Osteoblast (primary cell): ENCODE measurements around the gene GSK3B. TPM values are rescaled to one million over a fixed set of nuclear protein-coding genes. Genes with fewer than 3 reads are reported as not detected.

Source experiments
- DNase-seq: peaks from one replicate; pipeline ENCODE4 v3.0.0; 2011; ENCODE audit warnings: low spot score, mixed read lengths; ENCODE audit not compliant: insufficient read length; ENCODE audit errors: missing footprints
- H2AFZ ChIP-seq: 2 replicates; pipeline ENCODE4 v1.6.0; 2011; ENCODE audit warnings: mild to moderate bottlenecking, low read length
- H3K27ac ChIP-seq: 2 replicates; pipeline ENCODE4 v1.5.1; 2011; ENCODE audit warnings: mild to moderate bottlenecking, low read depth, low read length, moderate library complexity
- H3K27me3 ChIP-seq: 2 replicates; pipeline ENCODE4 v1.6.0; 2012; ENCODE audit warnings: mild to moderate bottlenecking, control low read depth, inconsistent platforms, low read length, moderate library complexity; ENCODE audit not compliant: insufficient read depth
- H3K36me3 ChIP-seq: 2 replicates; pipeline ENCODE4 v1.5.1; 2011; ENCODE audit warnings: mild to moderate bottlenecking, low read length, control low read depth, moderate library complexity; ENCODE audit not compliant: insufficient read depth
- H3K4me1 ChIP-seq: 2 replicates; pipeline ENCODE4 v1.5.1; 2011; ENCODE audit warnings: mild to moderate bottlenecking, low read length, control low read depth, moderate library complexity; ENCODE audit not compliant: insufficient read depth
- H3K4me2 ChIP-seq: 2 replicates; pipeline ENCODE4 v1.6.0; 2011; ENCODE audit warnings: mild to moderate bottlenecking, low read length; ENCODE audit not compliant: insufficient read depth
- H3K4me3 ChIP-seq: fragments of 200-600 bp; sonication (generic); 3 replicates; pipeline ENCODE4 v1.5.1; 2012; ENCODE audit warnings: mild to moderate bottlenecking, low read length, inconsistent platforms; ENCODE audit not compliant: insufficient read depth
- H3K79me2 ChIP-seq: 2 replicates; pipeline ENCODE4 v1.6.0; 2012; ENCODE audit warnings: mild to moderate bottlenecking, low read length, control low read depth, inconsistent platforms; ENCODE audit not compliant: insufficient read depth
- H3K9me3 ChIP-seq: 2 replicates; pipeline ENCODE4 v1.5.1; 2011; ENCODE audit warnings: low read depth, low read length, control low read depth
- H4K20me1 ChIP-seq: 2 replicates; pipeline ENCODE4 v1.6.0; 2012; ENCODE audit warnings: mild to moderate bottlenecking, low read length, control low read depth; ENCODE audit not compliant: insufficient read depth
- total RNA-seq: library from RNA; depleted of rRNA; stranded (reverse); fragments of >200 nt; gene quantifications from 2 replicates; pipeline ENCODE4 v1.2.3, GENCODE V29; 2012
- TF ChIP-seq, protein P1 (sequence below): IDR thresholded peaks from 2 replicates; pipeline ENCODE4 v1.5.1; 2011; ENCODE audit warnings: mild to moderate bottlenecking, low read depth, low read length, moderate library complexity; ENCODE audit errors: extremely low read depth

The GSK3B gene
- total RNA-seq, 1 donor = 87.9 TPM

DNA sequence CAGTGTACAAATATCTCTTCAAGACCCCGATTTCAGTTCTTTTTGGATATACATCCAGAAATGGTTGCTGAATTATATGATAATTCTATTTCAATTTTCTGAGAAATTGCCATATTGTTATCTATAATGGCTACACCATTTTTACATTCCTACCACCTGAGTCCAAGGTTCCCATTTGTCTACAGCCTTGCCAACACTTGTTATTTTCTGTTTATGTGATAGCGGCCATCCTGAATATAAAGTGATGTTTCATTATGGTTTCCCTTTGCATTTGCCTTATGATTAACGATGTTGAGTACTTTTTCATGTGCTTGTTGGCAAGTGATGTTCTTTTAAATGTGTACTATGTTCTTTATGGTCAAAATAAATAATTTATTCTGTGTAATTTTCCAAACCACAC, 303.9 kb downstream of the GSK3B start:
- no peaks in the 10 kb centered on the region for H3K9me3 ChIP-seq
- DNase-seq = no peak
- H3K36me3 ChIP-seq = no peaks in the 10 kb centered on the region
- H3K4me2 ChIP-seq = no peak overlapping the region
- no peaks in the 10 kb centered on the region for H4K20me1 ChIP-seq
- TF ChIP-seq, protein P1, sequence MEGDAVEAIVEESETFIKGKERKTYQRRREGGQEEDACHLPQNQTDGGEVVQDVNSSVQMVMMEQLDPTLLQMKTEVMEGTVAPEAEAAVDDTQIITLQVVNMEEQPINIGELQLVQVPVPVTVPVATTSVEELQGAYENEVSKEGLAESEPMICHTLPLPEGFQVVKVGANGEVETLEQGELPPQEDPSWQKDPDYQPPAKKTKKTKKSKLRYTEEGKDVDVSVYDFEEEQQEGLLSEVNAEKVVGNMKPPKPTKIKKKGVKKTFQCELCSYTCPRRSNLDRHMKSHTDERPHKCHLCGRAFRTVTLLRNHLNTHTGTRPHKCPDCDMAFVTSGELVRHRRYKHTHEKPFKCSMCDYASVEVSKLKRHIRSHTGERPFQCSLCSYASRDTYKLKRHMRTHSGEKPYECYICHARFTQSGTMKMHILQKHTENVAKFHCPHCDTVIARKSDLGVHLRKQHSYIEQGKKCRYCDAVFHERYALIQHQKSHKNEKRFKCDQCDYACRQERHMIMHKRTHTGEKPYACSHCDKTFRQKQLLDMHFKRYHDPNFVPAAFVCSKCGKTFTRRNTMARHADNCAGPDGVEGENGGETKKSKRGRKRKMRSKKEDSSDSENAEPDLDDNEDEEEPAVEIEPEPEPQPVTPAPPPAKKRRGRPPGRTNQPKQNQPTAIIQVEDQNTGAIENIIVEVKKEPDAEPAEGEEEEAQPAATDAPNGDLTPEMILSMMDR = no peak
- H3K79me2 ChIP-seq = no peaks in the 10 kb centered on the region
- H3K4me1 ChIP-seq = peaks cover 4% of the 10 kb centered on the region
- H3K27me3 ChIP-seq = no peaks in the 10 kb centered on the region
- no peak overlapping the region for H2AFZ ChIP-seq
- no peak overlapping the region for H3K27ac ChIP-seq
- H3K4me3 ChIP-seq = no peak overlapping the region

DNA sequence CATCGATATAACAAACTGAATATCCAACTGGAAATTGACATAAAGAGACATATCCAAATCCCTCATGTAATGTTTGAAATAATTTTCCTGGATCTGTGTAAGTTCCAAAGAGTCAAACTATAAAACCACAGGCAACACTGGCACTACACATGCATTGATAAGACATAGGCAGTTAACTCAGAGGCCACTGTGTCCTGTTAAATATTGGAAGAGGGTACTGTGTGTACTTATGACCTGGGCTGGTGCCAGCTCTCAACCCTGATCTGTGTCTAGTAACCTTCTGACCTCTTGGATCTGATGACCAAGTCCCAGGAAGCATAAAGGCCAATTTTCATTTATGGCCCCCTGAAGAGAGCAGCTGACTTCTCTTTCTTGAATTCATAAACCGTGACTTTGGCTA, 307.8 kb downstream of the GSK3B start:
- Histone ChIP-seq H3K27me3 (no peaks in the 10 kb centered on the region), H3K36me3 (no peaks in the 10 kb centered on the region), H3K27ac (no peak overlapping the region), H4K20me1 (no peaks in the 10 kb centered on the region), H3K4me2 (no peak overlapping the region), H2AFZ (no peak overlapping the region), H3K4me3 (no peak overlapping the region), H3K79me2 (no peaks in the 10 kb centered on the region), H3K4me1 (no peaks in the 10 kb centered on the region), H3K9me3 (no peaks in the 10 kb centered on the region)
- TF ChIP-seq, protein P1 = no peak
- DNase-seq = no peak

DNA sequence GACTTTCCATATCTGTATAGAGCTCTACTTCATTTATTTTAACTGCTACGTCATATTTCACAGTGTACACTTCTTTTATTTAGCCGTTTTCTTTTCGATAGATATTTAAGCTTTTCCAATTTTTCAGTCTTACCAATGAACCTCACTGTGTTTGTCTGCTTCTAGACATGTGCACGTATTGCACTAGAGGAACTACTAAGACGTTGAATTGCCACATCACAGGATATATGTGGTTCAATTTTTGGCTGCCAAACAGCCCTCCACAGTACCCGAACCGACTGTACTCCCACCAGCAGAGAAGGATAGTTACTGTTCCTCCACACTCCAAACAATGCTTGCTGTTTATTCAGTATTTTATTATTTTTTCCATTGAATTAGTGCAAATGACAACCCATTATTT, 310.4 kb downstream of the GSK3B start:
- H4K20me1 ChIP-seq = no peaks in the 10 kb centered on the region
- H3K27me3 ChIP-seq = no peaks in the 10 kb centered on the region
- no peaks in the 10 kb centered on the region for H3K36me3 ChIP-seq
- no peak overlapping the region for H2AFZ ChIP-seq
- H3K4me2 ChIP-seq = no peak overlapping the region
- no peaks in the 10 kb centered on the region for H3K4me1 ChIP-seq
- no peak overlapping the region for H3K4me3 ChIP-seq
- no peak overlapping the region for H3K27ac ChIP-seq
- H3K9me3 ChIP-seq = no peaks in the 10 kb centered on the region
- no peak for DNase-seq
- H3K79me2 ChIP-seq = no peaks in the 10 kb centered on the region
- TF ChIP-seq, protein P1 = no peak

DNA sequence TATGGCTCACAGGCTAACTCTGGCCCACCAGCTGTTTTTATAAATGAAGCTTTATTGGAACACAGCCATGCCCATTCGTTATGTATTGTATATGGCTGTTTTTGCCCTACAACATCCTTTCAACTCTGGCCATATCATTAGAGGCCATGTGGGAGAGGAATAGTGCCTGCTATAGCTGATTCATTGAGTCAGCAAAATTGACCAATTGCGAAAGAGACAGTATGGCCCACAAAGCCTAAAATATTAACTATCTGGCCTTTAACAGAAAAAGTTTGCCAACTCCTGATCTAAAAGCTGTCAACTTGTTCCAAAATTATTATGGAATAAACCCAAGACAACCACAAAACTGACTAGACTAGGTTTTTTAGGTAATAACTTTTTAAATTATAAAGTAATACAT, 311.0 kb downstream of the GSK3B start:
- H3K27ac ChIP-seq = no peak overlapping the region
- no peaks in the 10 kb centered on the region for H3K36me3 ChIP-seq
- DNase-seq = no peak
- no peaks in the 10 kb centered on the region for H3K9me3 ChIP-seq
- no peak overlapping the region for H3K4me2 ChIP-seq
- H4K20me1 ChIP-seq = no peaks in the 10 kb centered on the region
- TF ChIP-seq, protein P1 = no peak
- H3K4me3 ChIP-seq = no peak overlapping the region
- H2AFZ ChIP-seq = no peak overlapping the region
- H3K79me2 ChIP-seq = no peaks in the 10 kb centered on the region
- H3K4me1 ChIP-seq = no peaks in the 10 kb centered on the region
- H3K27me3 ChIP-seq = no peaks in the 10 kb centered on the region
